ENCODE results near the gene MAP7D3.
"Not testable (repeated sequence)": the region's sequence is repeated elsewhere in the genome, so short reads cannot be mapped to it uniquely, and the experiment has no call there.

MAP7D3 gene

DNA sequence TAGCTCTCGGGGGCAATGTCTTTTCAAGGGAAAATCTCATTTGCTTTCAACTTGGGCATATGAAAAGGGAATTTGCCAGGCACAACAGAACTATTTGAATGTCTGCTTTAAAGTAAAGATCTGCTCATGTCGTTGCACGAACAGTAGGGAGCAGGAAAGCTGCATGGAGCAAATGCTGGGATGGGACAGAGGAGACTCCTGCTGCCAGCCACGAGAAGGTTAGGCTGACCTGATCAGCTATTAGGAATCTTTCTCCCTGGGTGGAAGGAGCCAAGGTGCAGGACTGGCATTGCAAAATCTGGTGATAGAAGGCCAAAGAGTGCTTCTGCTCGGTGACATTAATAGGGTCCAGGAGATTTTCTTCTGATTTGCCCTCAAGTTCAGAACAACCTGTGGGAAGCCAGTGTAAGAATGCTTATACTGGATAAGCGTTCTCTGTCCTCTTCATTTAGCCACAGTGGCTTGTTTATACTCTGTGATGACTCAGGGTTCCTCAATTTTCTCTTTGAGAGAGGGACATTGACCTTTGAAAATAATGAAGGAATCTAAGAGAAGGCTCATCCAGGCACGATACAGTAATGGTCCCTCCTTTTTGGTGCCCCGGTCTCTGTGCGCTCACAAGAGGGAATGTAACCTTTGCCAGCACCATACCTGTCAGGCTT, 80.9 kb downstream of the MAP7D3 start:
- FAIRE-seq: no peak

DNA sequence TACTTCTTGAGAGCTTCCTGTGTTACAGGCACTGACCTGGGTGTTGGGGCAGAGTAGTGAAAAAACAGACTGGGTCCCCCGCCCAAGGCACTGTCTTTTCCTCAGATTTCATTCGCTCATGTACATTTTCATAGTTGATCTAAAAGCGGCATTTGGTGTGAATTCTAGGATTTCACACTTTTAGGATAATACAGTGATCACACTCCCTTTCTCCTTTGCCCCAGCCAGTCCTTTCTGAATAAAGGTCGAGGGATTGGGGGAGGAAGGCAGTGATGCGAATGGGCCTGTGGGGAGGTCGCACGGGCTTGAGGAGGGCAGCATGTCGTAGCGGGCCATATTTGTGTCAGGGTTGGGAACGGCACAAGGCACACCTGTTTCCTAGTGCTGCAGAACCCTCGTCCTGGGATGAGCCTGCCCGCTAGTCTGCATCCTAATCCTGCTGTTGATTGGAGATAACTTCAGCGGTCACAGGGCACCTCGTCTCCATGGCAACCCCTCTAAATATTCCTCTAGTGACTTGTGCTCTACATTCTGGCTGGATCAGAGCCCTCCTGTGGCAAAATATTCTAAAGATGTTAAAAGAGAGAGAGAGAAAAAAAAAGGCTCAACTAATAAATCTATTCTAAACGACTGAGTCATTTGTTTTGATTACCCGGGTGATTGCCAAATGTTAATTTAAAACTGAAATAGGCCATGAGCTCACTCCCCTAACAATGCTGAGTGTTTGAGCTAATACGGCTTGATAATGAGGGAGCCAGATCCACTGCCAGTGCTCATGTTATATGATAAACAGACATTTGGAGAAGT, 82.1 kb downstream of the MAP7D3 start:
- peak; percentile 78 for FAIRE-seq

DNA sequence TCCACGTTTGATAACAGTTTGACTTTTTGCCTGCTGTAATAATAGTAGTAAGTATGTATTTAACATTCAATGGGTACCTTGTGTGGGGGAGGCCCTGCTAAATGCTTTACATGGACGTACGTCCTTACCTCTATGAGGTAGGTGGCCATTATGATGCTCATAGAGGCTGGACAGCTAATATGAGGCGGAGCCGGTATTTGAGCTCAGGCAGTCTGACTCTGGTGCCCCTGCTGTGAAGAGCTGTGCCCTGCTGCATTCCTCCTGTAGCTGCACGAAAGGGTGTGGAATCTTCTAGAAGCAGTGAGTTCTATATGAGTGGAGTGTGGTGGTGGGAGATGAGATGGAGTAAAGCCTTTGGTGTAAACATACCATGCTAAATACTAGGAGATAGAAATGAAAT, 83.2 kb downstream of the MAP7D3 start:
- FAIRE-seq: not testable (repeated sequence)

DNA sequence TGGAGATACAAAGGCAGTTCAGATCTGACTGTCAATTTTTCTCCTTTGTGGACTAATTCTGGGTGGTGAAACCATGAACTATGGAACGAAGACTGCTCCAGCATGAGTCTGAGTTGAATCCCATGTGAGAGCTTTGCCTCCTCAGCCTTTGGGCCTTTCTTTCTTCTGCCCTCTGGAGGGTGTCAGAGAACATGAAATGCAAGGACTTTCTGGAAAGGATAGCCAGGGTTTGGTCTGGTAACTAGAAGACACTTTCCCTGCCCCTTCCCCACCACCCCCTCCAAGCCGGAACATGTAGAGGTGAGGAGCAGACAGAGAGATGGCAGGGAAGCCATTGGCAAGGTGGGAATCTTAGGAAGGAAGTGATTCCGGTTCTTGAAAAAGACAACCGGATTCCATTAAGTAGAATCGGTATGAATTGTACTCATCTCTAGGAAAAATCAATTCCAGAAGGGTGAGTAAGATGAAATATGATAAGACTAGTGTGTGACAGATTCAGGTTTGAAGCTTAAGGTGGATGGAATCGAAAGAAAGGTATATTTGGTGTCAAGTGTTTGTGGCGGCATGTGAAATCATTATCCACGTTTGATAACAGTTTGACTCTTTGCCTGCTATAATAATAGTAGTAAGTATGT, 84.9 kb downstream of the MAP7D3 start:
- no peak for FAIRE-seq

DNA sequence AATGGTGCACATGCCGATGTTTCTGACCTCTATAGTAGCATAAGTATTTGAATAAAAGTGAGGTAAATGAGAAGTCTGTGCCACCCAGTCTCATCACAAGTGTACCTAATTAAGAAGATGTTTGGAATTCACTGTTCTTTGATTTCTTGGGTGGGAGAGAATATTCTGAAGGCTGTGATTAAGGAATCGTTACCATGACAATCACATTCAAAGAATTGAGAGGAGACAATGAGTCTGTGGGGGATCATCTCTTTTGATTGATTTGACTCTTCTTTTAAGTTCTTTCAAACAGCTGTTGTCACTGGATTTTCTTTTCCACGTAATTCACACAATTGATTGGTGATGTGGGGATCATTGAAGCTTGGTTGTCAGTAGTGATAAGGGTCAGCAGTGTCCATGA, 85.8 kb downstream of the MAP7D3 start:
- FAIRE-seq: no peak

DNA sequence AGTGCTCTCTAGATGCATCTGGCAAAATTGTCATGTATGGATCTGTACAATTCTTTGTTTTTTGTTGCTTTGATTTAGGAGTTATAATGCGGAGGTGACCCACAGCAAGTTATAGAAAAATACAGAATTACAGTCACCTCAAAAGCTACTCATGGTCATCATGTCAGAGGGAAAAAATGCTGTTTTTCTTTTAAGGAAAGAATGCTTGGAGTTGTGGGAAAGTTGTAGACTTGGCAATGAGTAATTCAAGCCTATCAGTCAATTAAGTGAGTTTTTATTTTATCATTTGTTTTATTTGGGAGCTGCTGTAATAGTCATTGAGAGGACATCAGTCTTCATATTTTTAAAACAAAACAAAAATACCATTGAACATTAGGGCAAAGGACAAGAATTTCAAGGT, 87.5 kb downstream of the MAP7D3 start:
- FAIRE-seq: no peak
